HL-60/S4 treated with retinoic acid at 250 ng/mL for 4 days and 3 days (cell line): ENCODE data around the gene LRRN3.

ENCODE experiments used
- in situ Hi-C: fragments of 300-500 bp; cut with MboI; formaldehyde crosslinking; loops from 2 replicates; pipeline ENCODE4 v1.7.0; 2022; ENCODE audit warnings: low sequenced_read_pairs

The LRRN3 gene

DNA sequence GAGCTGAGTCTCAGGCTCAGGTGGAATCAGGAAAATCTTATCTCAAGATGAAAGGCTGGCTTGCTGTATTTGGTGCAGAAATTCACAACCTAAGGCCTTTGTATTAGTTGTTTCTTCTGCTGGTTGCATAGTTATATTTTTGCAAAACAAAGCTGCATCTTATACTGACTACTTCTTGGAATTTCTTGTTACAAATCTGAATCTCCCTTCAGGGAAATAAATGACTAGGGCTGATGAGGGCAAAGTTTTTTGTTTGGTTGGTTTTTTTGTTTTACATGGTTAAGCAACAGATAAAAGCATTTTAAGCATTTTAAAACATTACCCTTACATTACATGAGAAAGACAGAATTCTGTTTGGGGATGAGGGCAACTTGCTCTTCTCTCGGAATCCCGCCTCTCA lies 13.9 kb upstream of the LRRN3 start:
- in situ Hi-C loops, result no loop called here

DNA sequence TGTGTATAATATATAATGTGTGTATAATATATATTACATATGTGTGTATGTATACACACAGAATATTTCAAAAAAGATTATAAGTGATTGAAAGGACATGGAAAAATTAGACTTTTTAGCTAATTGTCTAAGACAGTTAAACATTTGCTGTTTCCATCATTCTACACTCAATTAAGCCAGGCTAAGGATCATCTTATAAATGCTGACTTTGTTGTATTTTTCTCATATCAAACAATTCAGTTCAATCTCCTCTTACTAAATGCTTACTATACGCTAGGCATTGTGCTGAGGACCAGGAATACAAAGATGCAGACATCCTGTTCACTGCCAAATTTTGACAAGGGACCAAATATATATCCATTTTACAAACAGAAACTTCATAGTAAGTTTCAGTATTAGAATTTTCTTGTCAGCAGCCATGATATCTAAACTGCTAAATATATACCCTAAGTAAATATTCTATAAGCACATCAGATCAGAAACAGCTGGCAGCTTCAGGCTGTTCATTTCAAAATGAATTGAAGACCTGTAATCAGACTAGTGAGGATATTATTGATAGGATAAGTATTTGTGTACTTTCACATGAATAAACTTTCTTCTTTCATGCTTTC lies 10.3 kb upstream of the LRRN3 start:
- in situ Hi-C loops, result no loop called here

DNA sequence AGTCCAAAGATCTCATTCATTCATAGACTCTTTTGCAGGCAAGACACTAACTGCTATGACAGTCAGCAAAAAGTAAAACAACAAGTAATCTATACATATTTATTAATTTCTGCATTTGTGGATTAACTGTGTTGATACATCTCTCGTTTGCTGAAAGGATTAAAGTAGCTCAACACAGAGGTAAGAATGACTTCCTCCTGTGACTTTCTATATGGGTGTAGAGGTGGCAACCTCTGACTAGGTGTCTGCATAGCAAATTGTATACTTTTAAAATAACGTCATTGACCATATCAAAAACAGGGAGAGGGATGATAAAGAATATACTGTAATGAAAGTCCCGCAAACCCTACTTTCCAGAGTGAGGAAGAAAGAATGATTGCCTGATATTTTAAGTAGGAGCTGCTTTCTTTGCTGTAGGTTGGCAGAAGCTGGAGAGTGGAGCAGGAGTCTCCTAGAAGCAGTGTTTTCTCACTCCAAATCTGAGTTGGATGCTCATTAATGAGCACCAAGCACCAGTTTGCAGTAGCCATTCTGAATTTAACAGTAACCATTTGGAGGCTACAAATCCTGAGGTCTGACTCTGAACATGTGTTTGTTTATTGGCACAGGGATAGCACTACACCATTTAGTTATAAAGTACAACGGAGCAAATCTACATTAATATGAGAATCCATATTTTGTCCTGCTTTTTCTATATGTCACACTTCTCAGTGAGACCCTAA lies 9.2 kb upstream of the LRRN3 start:
- in situ Hi-C loops, result no loop called here

DNA sequence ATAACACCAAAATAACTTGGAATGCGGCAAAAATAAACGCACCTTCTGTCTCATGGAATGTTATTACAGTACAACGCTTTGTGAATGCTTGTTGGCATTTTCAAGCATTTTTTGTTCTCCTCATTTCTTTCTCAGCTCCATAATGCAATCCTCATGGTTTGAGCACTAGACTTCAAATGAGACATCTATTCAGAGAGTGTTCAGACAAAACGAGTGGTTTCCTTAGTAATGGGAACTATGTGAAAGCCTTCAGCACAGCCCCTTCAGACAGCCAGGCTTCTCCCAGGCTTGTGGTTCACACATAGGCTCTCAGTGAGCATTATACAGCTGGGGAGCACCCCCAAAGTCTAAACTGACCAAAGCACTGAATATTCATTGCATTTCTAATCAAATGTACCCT lies 8.6 kb upstream of the LRRN3 start:
- in situ Hi-C loops, result no loop called here

DNA sequence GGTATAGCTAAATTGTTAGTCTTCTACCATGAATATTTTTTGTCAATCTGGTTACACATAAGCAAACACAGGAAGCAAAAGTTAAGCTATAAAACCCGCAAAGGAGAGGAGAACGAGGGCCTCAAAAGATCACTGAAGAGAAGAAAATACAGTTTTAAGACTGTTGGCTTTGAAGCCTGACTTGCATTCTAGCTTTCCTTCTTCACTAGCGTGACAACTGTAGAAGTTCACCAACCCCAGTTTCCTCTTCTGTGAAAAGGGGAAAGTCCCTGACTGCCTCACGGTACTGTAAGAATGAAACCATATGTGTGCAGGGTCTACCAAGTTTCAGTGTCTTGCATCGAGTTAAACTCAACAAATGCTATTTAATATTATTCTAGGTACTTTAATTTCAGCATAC lies 7.5 kb upstream of the LRRN3 start:
- in situ Hi-C loops, result no loop called here

DNA sequence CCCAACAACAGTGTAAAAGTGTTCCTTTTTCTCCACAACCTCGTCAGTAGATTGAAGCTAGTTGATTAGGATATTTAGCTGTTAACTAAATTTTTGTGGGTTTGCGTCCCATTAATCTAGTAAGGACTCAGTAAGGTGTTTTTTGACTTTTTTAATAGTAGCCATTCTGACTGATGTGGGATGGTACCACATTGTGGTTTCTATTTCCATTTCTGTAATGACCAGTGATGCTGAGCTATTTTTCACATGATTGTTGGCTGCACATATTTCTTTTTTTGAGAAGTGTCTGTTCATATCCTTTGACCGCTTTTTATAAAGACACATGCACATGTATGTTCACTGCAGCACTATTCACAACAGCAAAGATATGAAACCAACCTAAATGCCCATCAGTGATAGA lies 5.6 kb upstream of the LRRN3 start:
- in situ Hi-C loops, result no loop called here

DNA sequence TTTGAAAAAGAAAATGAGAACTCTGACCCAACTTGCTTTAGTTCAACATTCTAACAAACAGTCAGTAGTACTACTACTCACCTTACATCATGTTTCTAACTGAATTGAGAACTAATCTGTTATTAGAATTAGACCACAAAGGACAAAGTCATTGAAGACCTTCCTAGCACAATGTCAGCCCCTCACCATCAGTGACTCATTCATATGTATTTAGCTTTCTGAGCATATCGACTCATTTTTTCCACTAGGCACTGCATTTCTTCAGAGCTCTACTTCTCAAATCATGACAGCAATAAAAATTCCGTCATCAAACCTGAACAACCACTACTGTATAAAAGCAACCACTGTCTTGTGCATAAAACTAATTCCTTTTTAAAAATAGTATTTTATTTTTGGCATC lies 4.4 kb upstream of the LRRN3 start:
- in situ Hi-C loops, result no loop called here

DNA sequence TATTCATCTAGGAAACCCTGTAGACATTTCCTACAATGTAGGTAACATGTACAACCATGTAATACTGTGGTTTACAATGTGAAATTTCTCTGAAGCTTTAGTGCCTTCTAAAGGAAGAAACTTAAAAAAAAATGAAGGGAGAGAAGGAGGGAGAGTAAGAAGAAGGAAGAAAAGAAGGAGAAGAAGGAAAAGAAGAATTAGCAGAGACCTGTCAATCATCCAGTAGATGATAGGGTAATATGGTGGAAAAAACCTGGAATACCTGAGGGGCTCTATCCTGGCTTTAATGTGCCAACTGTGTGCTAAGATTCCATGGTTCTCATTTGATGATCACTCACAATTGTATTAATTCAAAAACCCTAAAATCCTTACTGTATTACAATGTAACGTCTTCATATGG lies 2.6 kb upstream of the LRRN3 start:
- in situ Hi-C loops, result no loop called here

DNA sequence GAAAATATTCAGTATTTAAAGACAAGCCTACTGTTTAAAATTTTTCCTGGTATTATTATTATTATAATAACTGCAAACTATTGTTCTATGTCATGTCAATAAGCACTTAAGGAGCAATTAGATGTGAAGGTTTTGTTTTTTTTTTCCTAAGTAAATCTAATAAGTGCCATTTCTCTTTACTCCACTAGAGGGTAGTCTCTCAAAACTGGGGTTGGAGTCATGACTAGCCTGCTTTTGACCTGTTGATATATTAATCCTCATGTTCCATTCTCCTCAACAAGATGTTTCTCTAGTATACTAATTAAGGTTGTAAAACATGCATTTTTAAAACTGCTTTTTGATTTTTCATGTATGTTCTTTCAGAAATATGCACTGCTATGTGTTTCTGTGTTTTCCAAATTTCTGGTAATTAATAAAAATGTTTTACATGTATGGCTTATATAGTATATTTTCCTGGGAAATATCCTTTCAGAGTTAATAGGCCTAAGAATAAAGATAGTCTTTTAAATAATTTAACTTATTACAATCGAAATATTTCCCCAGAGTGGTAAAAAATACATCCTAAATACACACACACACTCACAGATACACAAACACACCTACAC lies 1.0 kb upstream of the LRRN3 start:
- in situ Hi-C loops, result no loop called here

DNA sequence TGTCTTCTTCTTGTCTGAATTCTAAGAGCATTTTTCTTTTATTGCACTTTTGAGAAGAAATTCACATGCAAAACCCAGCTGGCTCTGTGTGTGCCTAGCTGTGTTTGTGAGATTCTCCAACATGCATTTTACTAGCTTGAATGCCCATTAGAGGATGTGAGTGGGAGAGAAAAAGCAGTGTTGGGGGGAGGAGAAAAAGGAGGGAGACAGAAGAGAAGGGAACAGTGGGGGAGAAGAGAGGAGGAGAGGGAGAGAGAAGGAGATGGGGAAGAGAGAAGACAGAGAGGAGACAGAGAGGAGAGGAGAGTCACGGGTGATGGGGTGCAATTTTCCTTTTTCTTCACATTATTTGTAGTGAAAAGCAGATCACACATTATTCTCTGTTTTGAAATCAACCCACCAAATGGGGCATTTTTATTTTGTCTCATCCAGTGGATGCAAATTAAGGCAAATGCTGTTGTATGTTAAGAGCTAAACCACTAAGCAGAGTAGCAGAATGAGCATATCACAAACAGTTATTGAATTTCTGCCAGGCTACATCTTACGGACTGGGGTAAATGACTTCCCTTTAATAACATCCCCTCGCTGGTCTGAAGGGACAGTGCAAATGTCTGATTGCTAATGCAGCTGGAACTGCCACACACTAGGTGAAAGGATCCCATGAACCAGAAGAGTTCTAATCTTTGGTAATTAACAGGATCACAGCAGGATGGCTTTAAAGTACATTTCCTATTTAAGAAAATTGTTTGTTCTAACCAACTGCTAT lies 849 bp downstream of the LRRN3 start:
- in situ Hi-C loops, result no loop called here

DNA sequence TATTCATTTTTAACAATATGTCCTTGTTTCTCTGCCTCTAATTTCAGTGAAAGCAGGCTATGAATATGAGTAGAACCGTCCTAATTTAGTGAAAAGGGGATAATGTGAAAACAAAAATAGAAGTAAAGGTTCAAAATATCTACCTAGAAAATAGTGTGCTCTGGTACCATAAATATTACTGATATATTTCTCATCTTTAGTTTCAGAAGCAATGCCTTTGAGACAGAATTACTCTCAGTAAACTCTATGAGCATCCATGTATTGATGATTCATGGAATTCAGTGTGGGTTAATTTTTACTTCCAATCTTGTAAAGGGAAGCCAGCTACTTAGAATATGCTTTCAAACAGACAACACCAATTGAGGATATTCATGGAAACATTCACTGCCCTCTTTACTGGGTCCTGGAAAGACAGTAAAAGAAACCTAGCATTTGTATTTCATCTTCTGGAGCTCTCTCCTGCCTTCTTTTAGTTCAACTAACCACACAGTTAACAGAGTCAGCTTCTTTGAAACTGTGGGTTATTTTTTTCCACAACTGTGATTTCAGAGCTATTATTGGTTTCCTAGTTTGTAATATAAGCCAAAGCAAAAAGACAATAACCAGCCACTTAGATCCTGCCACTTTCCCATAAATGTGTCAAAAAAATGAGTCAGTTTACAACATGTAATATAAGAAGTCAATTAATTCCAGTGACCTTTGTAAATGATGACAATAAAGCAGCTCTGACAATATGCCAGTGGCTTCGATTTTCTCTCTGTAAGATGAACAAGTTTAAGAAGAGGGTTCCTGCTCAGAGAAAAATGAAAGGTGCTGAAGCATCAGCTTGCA lies 1.7 kb downstream of the LRRN3 start:
- in situ Hi-C loops, result no loop called here

DNA sequence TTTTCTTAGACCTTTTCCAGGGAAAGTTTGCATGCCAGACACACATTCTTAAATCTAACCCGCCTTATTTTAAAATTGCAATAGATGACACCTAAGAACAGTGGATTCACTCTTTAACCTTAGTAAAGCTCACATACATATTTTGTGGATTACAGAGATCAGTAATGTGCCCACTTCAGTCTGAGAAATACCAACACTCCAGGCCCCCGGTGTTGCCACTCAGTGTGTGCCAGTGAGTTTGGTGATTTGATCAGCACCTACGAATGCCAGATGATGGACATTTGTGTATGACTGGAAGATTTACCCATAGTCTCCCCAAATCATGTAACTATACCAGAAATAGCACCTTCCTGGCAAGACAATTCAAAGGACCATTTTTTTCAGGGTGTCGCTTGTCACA lies 2.6 kb downstream of the LRRN3 start:
- in situ Hi-C loops, result no loop called here

DNA sequence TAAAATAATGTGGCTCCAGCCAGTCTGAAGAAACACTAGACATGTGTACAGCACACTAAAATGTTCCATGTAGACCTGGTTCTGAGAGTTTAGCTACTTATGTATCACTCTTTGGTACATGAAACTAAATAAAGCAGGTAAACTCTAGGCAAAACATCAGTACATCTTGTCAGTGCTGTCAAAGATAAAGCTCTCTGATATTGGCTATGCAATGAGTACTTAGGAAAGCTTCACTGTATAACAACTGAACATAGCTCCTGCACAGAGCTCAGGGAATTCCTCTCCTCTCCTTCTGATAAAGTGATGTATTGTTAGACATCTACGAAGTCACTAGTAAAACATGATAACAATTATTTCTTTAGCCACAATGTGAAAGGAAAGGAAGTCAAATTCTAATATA lies 3.5 kb downstream of the LRRN3 start:
- in situ Hi-C loops, result no loop called here

DNA sequence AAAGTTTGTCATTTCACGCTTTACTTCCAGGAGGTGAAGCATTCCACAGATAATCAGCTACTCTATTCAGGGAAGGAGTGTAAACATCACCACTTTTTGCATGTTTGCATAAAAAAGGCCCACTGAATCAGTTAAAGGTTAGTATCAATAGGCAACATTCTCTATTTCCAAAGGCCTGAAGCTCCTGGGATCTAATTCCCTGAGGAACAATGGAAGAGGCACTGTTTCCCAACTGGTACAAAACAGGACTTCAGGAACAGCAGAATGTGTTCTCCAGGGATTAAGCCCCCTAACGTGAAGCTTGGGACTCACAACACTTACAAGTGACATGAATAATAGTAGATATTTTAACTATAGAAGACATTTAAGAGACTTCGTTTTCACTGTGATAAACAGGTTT lies 6.1 kb downstream of the LRRN3 start:
- in situ Hi-C loops, result no loop called here

DNA sequence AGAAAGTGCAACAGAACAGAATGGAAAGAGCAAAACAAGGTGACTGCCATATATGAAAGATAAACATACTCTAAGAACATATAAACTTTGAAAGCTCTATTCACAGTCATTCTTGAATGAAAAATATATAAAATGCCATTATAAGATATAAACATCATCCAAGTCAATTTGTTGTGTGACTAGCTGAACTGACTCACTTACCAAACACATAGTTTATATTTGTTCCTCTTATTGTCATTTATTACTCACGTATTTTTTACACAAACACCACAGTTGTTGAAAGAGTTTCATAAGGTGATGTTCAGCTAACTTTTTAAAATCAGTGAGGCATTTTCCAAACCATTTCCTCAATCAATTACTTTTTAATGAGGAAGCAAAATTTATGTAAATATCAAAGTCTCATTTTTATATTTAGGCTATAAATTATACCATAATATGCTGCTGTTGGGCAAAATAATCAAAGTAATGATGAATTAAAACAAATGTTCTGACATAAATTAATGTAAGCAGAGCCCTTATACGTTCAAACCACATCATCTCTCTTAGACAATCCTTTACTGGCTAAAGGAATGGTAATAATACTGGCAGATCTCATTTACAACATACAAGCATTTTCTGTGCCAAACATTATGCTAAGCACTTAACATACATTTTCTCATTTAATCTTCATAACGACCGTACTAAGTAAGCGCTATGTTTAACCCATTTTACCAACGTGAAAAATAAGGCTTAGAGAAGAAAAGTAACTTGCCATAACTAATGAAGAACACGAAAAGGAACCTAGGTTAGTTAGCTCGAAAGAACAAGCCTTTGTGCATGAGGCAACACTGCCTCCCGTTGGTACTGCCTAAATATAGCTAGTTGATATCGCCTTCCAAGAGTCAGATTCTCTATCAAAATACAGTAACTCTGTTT lies 7.3 kb downstream of the LRRN3 start:
- in situ Hi-C loops, result no loop called here

DNA sequence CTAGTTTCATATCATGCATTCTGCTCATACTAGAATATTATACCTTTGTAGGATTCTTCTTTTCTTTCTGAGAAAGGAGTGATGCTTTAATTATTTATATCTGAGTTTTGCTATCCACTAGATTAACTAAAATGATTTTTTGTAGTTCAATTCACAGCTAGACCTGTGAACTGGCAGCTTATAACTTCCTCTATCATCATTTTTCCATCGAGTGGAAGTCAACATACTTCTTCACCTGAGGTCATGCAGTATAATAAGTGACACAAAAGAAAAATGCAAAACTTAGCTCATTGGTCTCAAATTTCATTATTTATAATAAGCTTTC lies 8.0 kb downstream of the LRRN3 start:
- in situ Hi-C loops, result no loop called here

DNA sequence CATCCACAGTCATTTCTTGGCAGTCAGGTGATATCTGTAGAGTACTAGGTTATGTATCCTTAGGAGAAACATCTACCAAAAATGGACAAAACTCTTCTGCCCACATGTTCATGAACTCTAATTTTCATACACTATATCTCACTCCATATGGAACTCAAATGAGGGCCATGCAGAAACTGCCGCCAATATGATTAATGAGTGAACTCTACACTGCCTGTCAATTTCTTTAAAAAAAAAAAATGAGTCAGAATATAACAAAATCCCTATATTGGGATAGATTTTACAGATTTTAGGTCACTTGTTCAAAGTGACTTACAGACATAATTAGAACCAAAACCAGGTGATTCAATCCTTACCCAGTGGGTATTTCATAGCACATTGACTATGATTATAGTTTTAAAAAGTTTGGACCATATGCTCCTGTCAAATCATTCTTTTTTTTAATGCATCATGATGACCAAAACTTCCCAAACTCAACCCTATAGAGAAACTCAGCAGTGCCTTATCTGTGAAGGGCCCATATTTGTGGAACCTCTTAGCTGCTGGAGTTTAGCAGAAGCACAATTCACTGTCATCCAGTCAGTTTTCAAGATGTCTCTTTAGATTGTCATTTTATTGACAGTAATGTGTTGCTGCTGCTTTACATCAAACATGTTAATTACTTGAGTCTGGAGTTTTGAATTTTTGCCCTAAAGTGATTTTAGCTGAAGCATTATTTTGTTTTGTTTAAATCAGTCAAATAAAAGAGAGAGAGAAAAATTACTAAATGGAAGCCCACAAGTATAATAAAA lies 11.1 kb downstream of the LRRN3 start:
- in situ Hi-C loops, result no loop called here

DNA sequence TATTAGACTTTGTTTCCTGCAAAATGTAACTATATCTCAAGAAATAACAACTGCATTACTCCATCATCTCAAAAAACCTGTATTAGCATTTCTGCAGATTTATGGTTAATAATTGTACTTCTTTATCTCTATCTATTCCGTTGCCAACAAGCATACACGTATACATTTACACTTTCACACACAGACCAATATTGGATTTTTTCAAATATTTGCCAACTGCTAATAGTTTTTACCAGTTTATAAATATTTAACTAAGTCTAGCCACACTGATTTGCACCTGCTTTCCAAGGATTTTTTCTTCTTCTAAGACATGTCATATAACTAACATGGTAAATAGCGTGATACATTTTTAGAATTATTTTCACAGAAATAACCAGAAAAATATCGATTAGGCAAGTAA lies 12.2 kb downstream of the LRRN3 start:
- in situ Hi-C loops, result no loop called here

DNA sequence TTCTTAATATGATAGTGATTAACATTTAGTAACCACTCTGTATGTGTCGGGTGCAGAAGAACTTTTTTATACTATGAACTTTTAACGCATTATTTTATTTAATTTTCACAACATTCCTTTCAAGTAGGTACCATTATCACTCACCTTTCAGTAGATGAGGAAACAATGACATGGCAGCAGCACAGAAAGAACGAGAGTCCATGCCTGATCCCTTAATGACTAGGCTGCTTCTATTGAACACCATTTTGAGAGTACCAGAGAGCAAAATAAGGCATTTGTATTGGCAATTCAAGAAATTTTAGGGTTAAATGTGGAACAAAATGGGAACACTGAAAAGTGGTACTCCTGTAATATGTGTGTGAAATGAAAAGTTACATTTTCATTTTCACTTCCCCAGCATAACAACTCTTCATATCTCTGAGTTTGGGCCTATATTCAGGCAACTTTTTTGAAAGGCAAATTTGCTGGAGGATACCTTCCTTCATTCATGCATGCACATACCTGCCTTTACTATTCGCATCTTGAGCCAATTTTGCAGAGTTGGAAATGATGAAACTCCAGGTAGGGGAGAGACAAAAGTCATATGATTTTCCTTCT lies 12.8 kb downstream of the LRRN3 start:
- in situ Hi-C loops, result no loop called here
